ENCODE data around the gene SLC38A7. TPM values are rescaled to one million over a fixed set of nuclear protein-coding genes. Genes with fewer than 3 reads are reported as not detected.
A peak's percentile ranks its signal among the peaks of the same experiment; 100 is the strongest.
"Not testable (repeated sequence)": the region's sequence is repeated elsewhere in the genome, so short reads cannot be mapped to it uniquely, and the experiment has no call there.

The SLC38A7 gene
- total RNA-seq, 1 donor from 2014 or later: 9.8 TPM

GRCh38 chr16:58639836-58640235 lies 44.7 kb downstream of the SLC38A7 start:
- Mint-ChIP-seq H3K27ac (no peak overlapping the region), H3K4me1 (ENCODE audit: low read depth) (no peaks in the 10 kb centered on the region), H3K4me3 (ENCODE audit: low read depth) (no peak overlapping the region), H3K36me3 (ENCODE audit: low read depth) (no peaks in the 10 kb centered on the region), H3K27me3 (ENCODE audit: low read depth) (peaks cover 11% of the 10 kb centered on the region), H3K9me3 (no peaks in the 10 kb centered on the region)
- intact Hi-C loops (cut with micrococcal nuclease): no loop called here
- no peak for DNase-seq (ENCODE audit: low spot score)

- intact Hi-C loops (cut with micrococcal nuclease): no loop called here
- Mint-ChIP-seq H3K4me1 (ENCODE audit: low read depth) (no peaks in the 10 kb centered on the region), H3K4me3 (ENCODE audit: low read depth) (no peak overlapping the region), H3K27ac (no peak overlapping the region), H3K9me3 (no peaks in the 10 kb centered on the region), H3K36me3 (ENCODE audit: low read depth) (no peaks in the 10 kb centered on the region), H3K27me3 (ENCODE audit: low read depth) (peaks cover 11% of the 10 kb centered on the region)
- no peak for DNase-seq (ENCODE audit: low spot score)
Measured at GRCh38 chr16:58639230-58639629, 45.3 kb downstream of the SLC38A7 start.

GRCh38 chr16:58638148-58639036 lies 46.2 kb downstream of the SLC38A7 start:
- intact Hi-C loops (cut with micrococcal nuclease): no loop called here
- Mint-ChIP-seq H3K9me3 (no peaks in the 10 kb centered on the region), H3K27me3 (ENCODE audit: low read depth) (peaks cover 11% of the 10 kb centered on the region), H3K36me3 (ENCODE audit: low read depth) (no peaks in the 10 kb centered on the region), H3K4me1 (ENCODE audit: low read depth) (no peaks in the 10 kb centered on the region), H3K4me3 (ENCODE audit: low read depth) (no peak overlapping the region), H3K27ac (no peak overlapping the region)
- DNase-seq (ENCODE audit: low spot score): no peak

GRCh38 chr16:58637021-58637420 lies 47.5 kb downstream of the SLC38A7 start:
- H3K27me3 Mint-ChIP-seq (ENCODE audit: low read depth): peaks cover 11% of the 10 kb centered on the region
- DNase-seq (ENCODE audit: low spot score); H3K4me3 Mint-ChIP-seq (ENCODE audit: low read depth); intact Hi-C loops (cut with micrococcal nuclease); H3K4me1 Mint-ChIP-seq (ENCODE audit: low read depth); H3K27ac Mint-ChIP-seq; H3K36me3 Mint-ChIP-seq (ENCODE audit: low read depth); H3K9me3 Mint-ChIP-seq: not testable (repeated sequence)

- H3K27ac Mint-ChIP-seq: no peak overlapping the region
- no peaks in the 10 kb centered on the region for H3K36me3 Mint-ChIP-seq (ENCODE audit: low read depth)
- H3K27me3 Mint-ChIP-seq (ENCODE audit: low read depth): peaks cover 11% of the 10 kb centered on the region
- H3K9me3 Mint-ChIP-seq: no peaks in the 10 kb centered on the region
- peaks cover 3% of the 10 kb centered on the region for H3K4me1 Mint-ChIP-seq (ENCODE audit: low read depth)
- no peak overlapping the region for H3K4me3 Mint-ChIP-seq (ENCODE audit: low read depth)
- intact Hi-C loops (cut with micrococcal nuclease): no loop called here
- DNase-seq (ENCODE audit: low spot score): no peak
Measured at GRCh38 chr16:58636466-58636865, 48.1 kb downstream of the SLC38A7 start.

GRCh38 chr16:58635502-58635901 lies 49.1 kb downstream of the SLC38A7 start:
- H3K4me3 Mint-ChIP-seq (ENCODE audit: low read depth): no peak overlapping the region
- intact Hi-C loops (cut with micrococcal nuclease): no loop called here

GRCh38 chr16:58634265-58634802 lies 50.2 kb downstream of the SLC38A7 start:
- no peak overlapping the region for H3K4me3 Mint-ChIP-seq (ENCODE audit: low read depth)
- H3K9me3 Mint-ChIP-seq: no peaks in the 10 kb centered on the region
- DNase-seq (ENCODE audit: low spot score): no peak
- H3K27ac Mint-ChIP-seq: no peak overlapping the region
- intact Hi-C loops (cut with micrococcal nuclease): loop anchor here (5.0 kb wide), 1 partner anchor 437 kb away; the partner anchor contains the start of gene CSNK2A2
- H3K36me3 Mint-ChIP-seq (ENCODE audit: low read depth): peaks cover 4% of the 10 kb centered on the region
- peaks cover 10% of the 10 kb centered on the region for H3K4me1 Mint-ChIP-seq (ENCODE audit: low read depth)
- H3K27me3 Mint-ChIP-seq (ENCODE audit: low read depth): peaks cover 8% of the 10 kb centered on the region

More at GRCh38 chr16:58635502-58635901, 49.1 kb downstream of the SLC38A7 start:
- no peaks in the 10 kb centered on the region for H3K36me3 Mint-ChIP-seq (ENCODE audit: low read depth)
- no peak for DNase-seq (ENCODE audit: low spot score)
- H3K9me3 Mint-ChIP-seq: no peaks in the 10 kb centered on the region
- peaks cover 6% of the 10 kb centered on the region for H3K4me1 Mint-ChIP-seq (ENCODE audit: low read depth)
- H3K27me3 Mint-ChIP-seq (ENCODE audit: low read depth): peaks cover 11% of the 10 kb centered on the region
- H3K27ac Mint-ChIP-seq: no peak overlapping the region

- Mint-ChIP-seq H3K27me3 (ENCODE audit: low read depth) (no peaks in the 10 kb centered on the region), H3K4me3 (ENCODE audit: low read depth) (peak within 1 kb of the TSS; percentile 95), H3K36me3 (ENCODE audit: low read depth) (peaks cover 15% of the 10 kb centered on the region), H3K9me3 (no peaks in the 10 kb centered on the region), H3K27ac (peak within 1 kb of the TSS; percentile 100), H3K4me1 (ENCODE audit: low read depth) (peaks cover 25% of the 10 kb centered on the region)
- intact Hi-C loops (cut with micrococcal nuclease): loop anchor here (1.0 to 5.0 kb wide), 7 partner anchors 48 to 433 kb away; partner anchors contain the start of genes CSNK2A2, GINS3, GOT2 and SETD6
- DNase-seq (ENCODE audit: low spot score): peak; percentile 99
Measured at GRCh38 chr16:58629733-58630640, 54.6 kb downstream of the SLC38A7 start, which contains the start of gene CNOT1. CNOT1 (minus strand) TSS chr16:58629826; CDS start chr16:58599337, 30,489 bp downstream.

- DNase-seq (ENCODE audit: low spot score): peak; percentile 61
- H3K27ac Mint-ChIP-seq: peak overlapping the region; percentile 100
- peaks cover 24% of the 10 kb centered on the region for H3K36me3 Mint-ChIP-seq (ENCODE audit: low read depth)
- H3K4me3 Mint-ChIP-seq (ENCODE audit: low read depth): peak overlapping the region; percentile 95
- peaks cover 25% of the 10 kb centered on the region for H3K4me1 Mint-ChIP-seq (ENCODE audit: low read depth)
- H3K9me3 Mint-ChIP-seq: no peaks in the 10 kb centered on the region
- H3K27me3 Mint-ChIP-seq (ENCODE audit: low read depth): no peaks in the 10 kb centered on the region
- intact Hi-C loops (cut with micrococcal nuclease): loop anchor here (1.0 to 5.0 kb wide), 2 partner anchors 47 to 105 kb away; partner anchors contain the start of gene GOT2
Measured at GRCh38 chr16:58628845-58629732, 55.5 kb downstream of the SLC38A7 start.

- intact Hi-C loops (cut with micrococcal nuclease): no loop called here
- no peak for DNase-seq (ENCODE audit: low spot score)
Measured at GRCh38 chr16:58624209-58624608, 60.4 kb downstream of the SLC38A7 start.

GRCh38 chr16:58620396-58620795 lies 64.2 kb downstream of the SLC38A7 start:
- peaks cover 58% of the 10 kb centered on the region for H3K36me3 Mint-ChIP-seq (ENCODE audit: low read depth)
- H3K27ac Mint-ChIP-seq: no peak overlapping the region
- no peak for DNase-seq (ENCODE audit: low spot score)
- no peaks in the 10 kb centered on the region for H3K9me3 Mint-ChIP-seq
- intact Hi-C loops (cut with micrococcal nuclease): no loop called here
- peaks cover 10% of the 10 kb centered on the region for H3K4me1 Mint-ChIP-seq (ENCODE audit: low read depth)
- no peaks in the 10 kb centered on the region for H3K27me3 Mint-ChIP-seq (ENCODE audit: low read depth)
- no peak overlapping the region for H3K4me3 Mint-ChIP-seq (ENCODE audit: low read depth)

More at GRCh38 chr16:58624209-58624608, 60.4 kb downstream of the SLC38A7 start:
- Mint-ChIP-seq H3K27ac (no peak overlapping the region), H3K9me3 (no peaks in the 10 kb centered on the region), H3K4me1 (ENCODE audit: low read depth) (peaks cover 18% of the 10 kb centered on the region), H3K27me3 (ENCODE audit: low read depth) (no peaks in the 10 kb centered on the region), H3K4me3 (ENCODE audit: low read depth) (no peak overlapping the region), H3K36me3 (ENCODE audit: low read depth) (peaks cover 52% of the 10 kb centered on the region)

All from activated T-helper 2 cell treated with anti-CD3 and anti-CD28 coated beads, Interferon-gamma antibody, Interleukin-2, Interleukin-4, amounts not matched to agents 10 μg/mL and 5 μg/mL and 100 μg/mL, durations not matched to agents 14 hours and 24 hours and 36 hours (primary cell).